HG03354 (cell line): ENCODE results near the gene AGPAT3.
A peak's percentile ranks its signal among the peaks of the same experiment; 100 is the strongest.

Experiments used
- ATAC-seq: cut with Tn5 transposase; IDR thresholded peaks from one replicate; pipeline ENCODE4 v1.9.1; 2021; ENCODE audit warnings: mild to moderate bottlenecking; ENCODE audit not compliant: unreplicated experiment, poor library complexity, severe bottlenecking

The AGPAT3 gene

GRCh38 chr21:44003307-44003966, 138.4 kb downstream of the AGPAT3 start:
- ATAC-seq, result no peak

GRCh38 chr21:44005071-44005470, 140.0 kb downstream of the AGPAT3 start:
- ATAC-seq, result no peak

GRCh38 chr21:44005593-44005992, 140.6 kb downstream of the AGPAT3 start:
- no peak for ATAC-seq

GRCh38 chr21:44006017-44006619, 141.1 kb downstream of the AGPAT3 start:
- no peak for ATAC-seq

- ATAC-seq, result no peak
These were observed 141.6 kb downstream of the AGPAT3 start for GRCh38 chr21:44006656-44007055.

GRCh38 chr21:44010429-44010828, 145.4 kb downstream of the AGPAT3 start:
- ATAC-seq, result no peak

- ATAC-seq, result no peak
These were observed 146.1 kb downstream of the AGPAT3 start for GRCh38 chr21:44011123-44011522.

- peak; percentile 79 for ATAC-seq
These were observed 146.8 kb downstream of the AGPAT3 start, which contains the start of gene TRAPPC10 for GRCh38 chr21:44011579-44012473. TSS of gene TRAPPC10 (plus strand) at chr21:44012309. CDS start at chr21:44012494, 185 bp downstream.

GRCh38 chr21:44012474-44013379, 147.7 kb downstream of the AGPAT3 start:
- peak; percentile 65 for ATAC-seq

- no peak for ATAC-seq
These were observed 148.5 kb downstream of the AGPAT3 start for GRCh38 chr21:44013380-44014088.

GRCh38 chr21:44017601-44018000, 152.6 kb downstream of the AGPAT3 start:
- no peak for ATAC-seq

- ATAC-seq, result no peak
These were observed 153.1 kb downstream of the AGPAT3 start for GRCh38 chr21:44018127-44018526.

GRCh38 chr21:44018813-44019567, 154.0 kb downstream of the AGPAT3 start:
- no peak for ATAC-seq

GRCh38 chr21:44019568-44019958, 154.5 kb downstream of the AGPAT3 start:
- ATAC-seq, result no peak

- ATAC-seq, result no peak
These were observed 155.5 kb downstream of the AGPAT3 start for GRCh38 chr21:44020551-44020950.

GRCh38 chr21:44021064-44021463, 156.0 kb downstream of the AGPAT3 start:
- ATAC-seq, result no peak

- ATAC-seq, result no peak
These were observed 159.2 kb downstream of the AGPAT3 start for GRCh38 chr21:44024257-44024656.

GRCh38 chr21:44024887-44025353, 159.9 kb downstream of the AGPAT3 start:
- ATAC-seq, result no peak
